Fibroblast of the aortic adventitia (primary cell): ENCODE measurements around the gene RNPEPL1. TPM values are rescaled to one million over a fixed set of nuclear protein-coding genes. Genes with fewer than 3 reads are reported as not detected.
"Not testable (repeated sequence)": the region's sequence is repeated elsewhere in the genome, so short reads cannot be mapped to it uniquely, and the experiment has no call there.

Experiments
- DNase-seq: peaks from one replicate; pipeline ENCODE4 v3.0.0-alpha.2; 2010; ENCODE audit warnings: low read depth
- H3K4me3 ChIP-seq: 2 replicates; pipeline ENCODE4 v1.5.1; 2011; ENCODE audit warnings: low read depth, mild to moderate bottlenecking, control low read depth, low read length, moderate library complexity
- total RNA-seq: library from RNA; depleted of rRNA; stranded (reverse); fragments of >200 nt; gene quantifications from 2 replicates; pipeline ENCODE4 v1.2.3, GENCODE V29; 2012; ENCODE audit warnings: low replicate concordance
- TF ChIP-seq, protein P1 (sequence below): IDR thresholded peaks from 2 replicates; pipeline ENCODE4 v1.5.1; 2011; ENCODE audit warnings: mild to moderate bottlenecking, low read length, control low read depth, inconsistent platforms; ENCODE audit not compliant: insufficient read depth

The RNPEPL1 gene, protein sequence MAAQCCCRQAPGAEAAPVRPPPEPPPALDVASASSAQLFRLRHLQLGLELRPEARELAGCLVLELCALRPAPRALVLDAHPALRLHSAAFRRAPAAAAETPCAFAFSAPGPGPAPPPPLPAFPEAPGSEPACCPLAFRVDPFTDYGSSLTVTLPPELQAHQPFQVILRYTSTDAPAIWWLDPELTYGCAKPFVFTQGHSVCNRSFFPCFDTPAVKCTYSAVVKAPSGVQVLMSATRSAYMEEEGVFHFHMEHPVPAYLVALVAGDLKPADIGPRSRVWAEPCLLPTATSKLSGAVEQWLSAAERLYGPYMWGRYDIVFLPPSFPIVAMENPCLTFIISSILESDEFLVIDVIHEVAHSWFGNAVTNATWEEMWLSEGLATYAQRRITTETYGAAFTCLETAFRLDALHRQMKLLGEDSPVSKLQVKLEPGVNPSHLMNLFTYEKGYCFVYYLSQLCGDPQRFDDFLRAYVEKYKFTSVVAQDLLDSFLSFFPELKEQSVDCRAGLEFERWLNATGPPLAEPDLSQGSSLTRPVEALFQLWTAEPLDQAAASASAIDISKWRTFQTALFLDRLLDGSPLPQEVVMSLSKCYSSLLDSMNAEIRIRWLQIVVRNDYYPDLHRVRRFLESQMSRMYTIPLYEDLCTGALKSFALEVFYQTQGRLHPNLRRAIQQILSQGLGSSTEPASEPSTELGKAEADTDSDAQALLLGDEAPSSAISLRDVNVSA
- 11.3 and 12.7 TPM in 2 replicates for total RNA-seq

DNA sequence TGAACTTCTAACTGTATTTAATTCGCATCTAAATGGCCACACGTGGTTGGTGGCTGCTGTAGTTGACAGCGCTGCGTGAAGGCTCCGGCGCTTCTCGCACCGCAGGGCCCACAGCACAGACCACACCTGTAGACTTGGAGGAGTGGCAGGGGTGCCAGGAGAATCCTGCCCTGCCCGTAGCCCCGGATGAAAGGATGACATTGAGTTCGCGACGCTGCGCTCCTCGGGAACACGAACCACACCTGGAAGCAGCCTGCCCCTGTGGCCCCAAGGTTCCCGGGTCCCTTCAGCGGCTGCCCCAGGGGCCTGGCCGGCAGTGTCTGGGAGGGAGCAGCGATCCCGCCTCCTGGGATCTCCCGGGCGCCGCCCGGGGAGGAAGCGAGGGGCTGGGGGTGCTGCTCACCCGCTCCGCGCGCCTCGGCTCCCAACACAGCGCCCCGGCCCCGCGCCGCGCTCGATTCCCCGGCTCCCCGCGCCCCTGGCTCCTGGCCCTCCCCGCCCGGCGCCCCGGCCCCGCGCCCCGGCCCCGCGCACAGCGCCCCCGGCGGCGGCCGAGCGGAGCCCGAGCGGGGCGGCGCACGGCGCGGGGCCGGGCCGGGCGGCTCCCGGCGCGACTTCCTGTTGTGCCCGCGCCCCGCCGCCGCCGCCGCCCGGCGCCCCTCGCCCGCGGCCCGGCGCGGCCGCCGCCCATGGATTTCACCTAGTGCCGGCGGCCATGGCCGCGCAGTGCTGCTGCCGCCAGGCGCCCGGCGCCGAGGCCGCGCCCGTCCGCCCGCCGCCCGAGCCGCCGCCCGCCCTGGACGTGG lies at the start of gene RNPEPL1:
TSS of gene RNPEPL1 (plus strand) at position 613 of the 806 bp plus-strand sequence. CDS start at position 716, 103 bp downstream.
- DNase-seq, result no peak
- H3K4me3 ChIP-seq, result peak within 1 kb of the TSS; percentile 79
- TF ChIP-seq, protein P1, sequence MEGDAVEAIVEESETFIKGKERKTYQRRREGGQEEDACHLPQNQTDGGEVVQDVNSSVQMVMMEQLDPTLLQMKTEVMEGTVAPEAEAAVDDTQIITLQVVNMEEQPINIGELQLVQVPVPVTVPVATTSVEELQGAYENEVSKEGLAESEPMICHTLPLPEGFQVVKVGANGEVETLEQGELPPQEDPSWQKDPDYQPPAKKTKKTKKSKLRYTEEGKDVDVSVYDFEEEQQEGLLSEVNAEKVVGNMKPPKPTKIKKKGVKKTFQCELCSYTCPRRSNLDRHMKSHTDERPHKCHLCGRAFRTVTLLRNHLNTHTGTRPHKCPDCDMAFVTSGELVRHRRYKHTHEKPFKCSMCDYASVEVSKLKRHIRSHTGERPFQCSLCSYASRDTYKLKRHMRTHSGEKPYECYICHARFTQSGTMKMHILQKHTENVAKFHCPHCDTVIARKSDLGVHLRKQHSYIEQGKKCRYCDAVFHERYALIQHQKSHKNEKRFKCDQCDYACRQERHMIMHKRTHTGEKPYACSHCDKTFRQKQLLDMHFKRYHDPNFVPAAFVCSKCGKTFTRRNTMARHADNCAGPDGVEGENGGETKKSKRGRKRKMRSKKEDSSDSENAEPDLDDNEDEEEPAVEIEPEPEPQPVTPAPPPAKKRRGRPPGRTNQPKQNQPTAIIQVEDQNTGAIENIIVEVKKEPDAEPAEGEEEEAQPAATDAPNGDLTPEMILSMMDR, result peak; percentile 0

DNA sequence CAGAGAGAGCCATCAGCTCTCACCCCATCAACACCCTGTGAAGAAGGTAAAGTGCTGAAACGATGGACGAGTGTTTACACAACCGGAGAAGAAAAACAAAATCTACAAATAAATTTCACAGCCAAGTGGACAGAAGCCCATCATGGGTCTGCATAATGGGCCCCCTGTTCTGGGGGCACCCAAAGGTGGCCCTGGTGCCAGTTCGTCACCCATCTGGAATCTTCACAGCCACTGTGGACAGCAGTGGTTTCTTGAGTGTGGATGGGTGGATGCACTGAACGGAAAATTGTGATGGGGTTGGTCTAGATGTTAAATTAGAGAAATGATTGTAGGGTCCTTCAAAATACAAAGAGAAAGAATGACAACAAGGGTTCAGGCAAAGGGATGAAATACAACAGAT lies 49.3 kb upstream of the RNPEPL1 start:
- no peak for DNase-seq
- H3K4me3 ChIP-seq, result no peak overlapping the region
- TF ChIP-seq, protein P1, result no peak

DNA sequence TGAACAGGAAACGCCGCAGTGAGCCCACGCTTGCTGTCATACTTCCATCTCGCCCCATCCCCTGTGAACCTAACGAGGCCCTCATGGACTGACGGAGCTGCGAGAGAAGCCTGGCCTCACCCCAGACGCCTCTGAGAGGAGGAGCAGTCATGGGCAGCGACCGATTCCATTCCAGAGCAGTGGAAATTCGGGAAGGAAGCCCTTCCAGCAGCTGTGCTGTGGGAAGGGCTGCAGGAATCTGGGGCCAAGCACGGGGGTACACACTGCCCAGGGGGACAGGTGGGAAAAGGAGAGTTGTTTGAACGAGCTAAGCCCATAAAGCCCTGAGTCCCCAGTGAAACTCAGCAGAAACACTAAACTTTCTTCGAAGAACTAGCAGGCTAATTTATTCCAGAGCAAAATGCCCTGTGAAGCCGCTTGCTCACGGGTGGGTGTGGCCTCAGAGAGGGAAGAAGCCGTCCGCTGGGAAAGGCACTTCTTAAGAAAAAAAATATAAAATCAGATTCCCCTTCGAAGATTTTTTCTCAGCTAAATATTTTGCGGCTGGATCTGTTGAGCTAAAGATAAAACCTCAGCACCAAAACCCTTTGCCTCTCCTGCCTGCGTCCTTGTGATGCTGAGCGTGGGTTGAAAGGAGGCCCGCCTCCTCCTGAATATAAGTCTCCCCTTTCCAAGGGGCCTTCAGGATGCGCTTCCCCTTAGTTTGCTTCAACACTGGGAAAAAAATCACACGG lies 48.7 kb upstream of the RNPEPL1 start:
- TF ChIP-seq, protein P1, result no peak
- DNase-seq, result peak; percentile 50
- H3K4me3 ChIP-seq, result peak overlapping the region; percentile 25

DNA sequence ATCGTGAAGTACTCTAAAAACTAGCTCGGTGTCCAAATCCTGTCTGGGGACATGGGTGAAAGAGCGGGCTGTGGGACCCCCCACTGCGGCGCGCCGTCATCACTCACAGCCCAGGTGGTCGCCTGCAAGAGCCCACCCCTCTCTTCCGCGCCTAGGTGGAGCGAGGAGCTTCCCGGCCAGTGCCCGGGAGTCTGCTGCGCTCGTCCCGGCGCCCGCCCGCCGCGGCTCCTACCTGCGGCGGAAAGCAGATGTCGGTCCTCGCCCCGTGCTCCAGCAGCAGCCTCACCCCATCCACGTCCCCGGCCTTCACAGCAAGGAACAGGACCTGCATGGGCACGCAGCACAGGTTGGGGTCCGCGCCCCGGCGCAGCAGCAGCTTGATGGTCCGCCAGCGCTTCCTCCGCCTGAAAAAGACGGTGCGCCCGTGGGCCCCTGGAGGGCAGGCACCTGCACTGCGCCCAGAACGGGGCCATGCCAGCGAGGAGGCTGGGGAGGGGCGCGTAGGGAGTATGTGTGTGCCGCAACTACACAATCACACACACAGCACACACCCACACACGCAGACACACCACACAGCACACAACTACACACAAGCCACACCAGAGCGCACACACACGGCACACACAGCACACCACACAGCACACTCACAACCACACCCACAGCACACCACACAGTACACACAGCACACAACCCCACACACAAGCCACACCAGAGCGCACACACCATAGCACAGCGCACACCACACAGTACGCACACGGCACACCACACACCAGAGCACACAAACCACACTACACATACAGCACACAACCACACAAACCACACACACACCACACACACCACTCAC lies 47.9 kb upstream of the RNPEPL1 start:
- peak overlapping the region; percentile 17 for H3K4me3 ChIP-seq
- no peak for DNase-seq
- TF ChIP-seq, protein P1, result no peak

DNA sequence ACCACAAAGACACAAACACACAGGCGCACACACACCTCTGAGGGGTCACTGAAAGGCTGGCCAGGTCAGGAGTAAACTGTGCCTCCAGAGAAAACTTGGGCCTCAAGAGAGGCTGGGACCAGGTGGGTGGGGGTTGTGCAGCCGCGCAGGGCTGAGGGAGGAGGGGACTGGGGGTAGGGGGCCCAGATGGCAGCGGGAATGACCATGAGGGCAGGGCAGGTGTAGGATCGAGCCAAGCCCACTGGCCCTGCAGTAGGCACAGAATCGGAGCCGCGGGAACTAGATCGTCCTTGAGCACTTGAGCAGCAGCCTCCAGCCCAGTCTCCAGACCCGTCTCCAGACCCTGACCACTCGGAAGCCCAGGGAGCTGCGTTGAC lies 47.3 kb upstream of the RNPEPL1 start:
- H3K4me3 ChIP-seq, result no peak overlapping the region
- no peak for DNase-seq
- TF ChIP-seq, protein P1, result no peak

DNA sequence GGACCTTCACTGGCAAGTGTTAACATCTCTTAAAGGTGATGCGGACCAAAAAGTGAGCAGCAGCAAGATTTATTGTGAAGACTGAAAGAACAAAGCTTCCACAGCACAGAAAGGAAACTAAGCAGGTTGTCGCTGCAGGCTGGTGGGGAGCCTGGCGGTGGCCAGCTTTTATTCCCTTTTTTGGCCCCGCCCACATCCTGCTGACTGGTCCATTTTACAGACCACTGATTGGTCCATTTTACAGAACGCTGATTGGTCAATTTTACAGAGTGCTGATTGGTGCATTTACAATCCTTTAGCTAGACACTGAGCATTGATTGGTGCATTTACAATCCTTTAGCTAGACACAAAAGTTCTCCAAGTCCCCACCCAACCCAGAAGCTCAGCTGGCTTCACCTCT lies 46.4 kb upstream of the RNPEPL1 start:
- not testable (repeated sequence) for H3K4me3 ChIP-seq

More for the DNA sequence above, 46.4 kb upstream of the RNPEPL1 start:
- not testable (repeated sequence) for DNase-seq
